NCI-H2107 treated with DMSO at 0.1 percent for 48 hours (cell line): ENCODE results near the gene EDAR.

ENCODE experiments used
- DNase-seq: peaks from one replicate; lab custom pipeline; 2025; ENCODE audit not compliant: unreplicated experiment; lab: John Stamatoyannopoulos, UW

The EDAR gene

DNA sequence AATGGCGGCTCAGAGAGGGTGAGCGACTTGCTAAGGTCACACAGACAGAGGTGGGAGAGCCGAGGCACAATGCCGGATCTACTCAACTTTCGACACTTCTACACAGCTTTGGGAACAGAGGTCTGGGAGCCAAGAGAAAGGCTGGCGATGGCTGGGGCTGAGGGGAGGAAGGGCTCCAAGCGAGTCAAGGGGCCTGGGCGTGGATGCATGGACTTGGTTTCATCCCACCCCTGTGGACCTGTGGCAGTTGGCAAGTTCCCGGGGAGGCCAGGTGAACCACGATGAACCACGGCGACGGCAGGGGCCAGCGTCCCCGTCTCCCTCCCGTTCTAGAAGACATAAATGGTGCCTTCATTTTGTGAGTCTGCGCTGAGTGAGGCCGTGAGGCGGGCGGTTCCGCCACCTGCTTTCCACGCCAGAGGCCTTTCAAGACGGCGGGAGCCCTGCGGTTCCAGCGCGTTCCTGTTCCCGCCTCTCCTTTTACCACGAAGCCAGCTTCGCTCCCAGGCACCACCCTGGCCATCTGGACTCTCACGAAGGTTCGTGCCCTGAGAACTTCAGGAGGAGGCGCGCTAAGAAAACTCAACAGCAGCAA is 46.7 kb downstream of the EDAR start:
- no peak for DNase-seq

- no peak for DNase-seq
Measured at GRCh38 chr2:108941767-108942166, 47.3 kb downstream of the EDAR start.

DNA sequence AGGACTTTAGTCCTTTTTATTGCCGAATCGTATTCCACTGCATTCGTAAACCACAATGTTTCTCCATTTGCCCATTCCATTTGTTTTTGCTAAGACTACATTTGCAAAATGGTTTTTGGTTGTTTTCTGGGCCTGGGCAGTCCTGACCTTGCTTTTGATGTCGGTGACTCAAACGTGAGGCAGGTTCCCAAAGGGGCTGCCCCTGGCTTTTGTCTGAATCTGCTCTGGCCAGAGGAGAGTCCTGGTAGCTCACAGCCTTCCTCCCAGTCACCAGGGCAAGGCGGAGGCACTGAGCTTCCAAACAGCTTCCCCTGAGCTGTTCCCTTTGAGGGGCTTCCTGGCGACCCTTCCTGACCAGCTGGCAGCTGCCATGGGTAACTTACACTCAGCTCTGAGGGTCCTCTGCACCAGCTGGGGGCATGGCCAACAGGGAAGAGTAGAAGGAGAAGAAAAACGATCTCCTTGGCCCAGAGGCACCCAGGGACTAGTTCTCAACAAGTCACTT is 47.8 kb downstream of the EDAR start:
- DNase-seq: no peak

- no peak for DNase-seq
Measured at GRCh38 chr2:108940156-108940555, 48.9 kb downstream of the EDAR start.

GRCh38 chr2:108938077-108938710 is 50.8 kb downstream of the EDAR start:
- DNase-seq: no peak

DNA sequence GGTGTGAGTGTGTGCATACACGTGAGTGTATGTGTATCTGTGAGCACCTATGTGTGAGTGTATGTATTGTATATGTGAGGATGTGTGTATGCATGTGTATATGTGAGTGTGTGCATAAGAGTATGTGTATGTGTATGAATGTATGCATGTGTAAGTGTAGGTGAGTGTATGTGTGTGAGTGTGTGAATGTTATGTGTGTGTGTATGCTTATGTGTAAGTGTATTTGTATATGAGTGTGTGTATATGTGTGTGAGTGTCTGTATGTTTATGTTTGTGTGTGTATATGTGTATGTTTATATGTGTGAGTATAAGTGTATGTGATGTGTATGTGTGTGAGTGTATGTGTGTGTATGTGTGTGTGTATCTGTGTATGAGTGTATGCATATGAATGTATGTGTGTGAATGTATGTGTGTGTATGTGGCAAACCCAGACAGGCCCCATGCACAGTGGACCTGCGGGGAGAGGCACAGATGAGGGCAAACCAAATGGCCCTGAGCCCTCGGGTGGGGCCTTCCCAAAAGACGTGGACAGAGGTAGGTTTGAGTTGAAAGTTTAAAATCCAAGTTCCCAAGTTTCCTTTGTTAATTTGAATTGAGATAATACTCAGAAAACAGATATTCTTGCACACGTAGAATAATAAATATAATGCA is 51.5 kb downstream of the EDAR start:
- DNase-seq: no peak

- no peak for DNase-seq
Measured at GRCh38 chr2:108936866-108937265, 52.2 kb downstream of the EDAR start.

- DNase-seq: no peak
Measured at GRCh38 chr2:108936076-108936864, 52.8 kb downstream of the EDAR start.

DNA sequence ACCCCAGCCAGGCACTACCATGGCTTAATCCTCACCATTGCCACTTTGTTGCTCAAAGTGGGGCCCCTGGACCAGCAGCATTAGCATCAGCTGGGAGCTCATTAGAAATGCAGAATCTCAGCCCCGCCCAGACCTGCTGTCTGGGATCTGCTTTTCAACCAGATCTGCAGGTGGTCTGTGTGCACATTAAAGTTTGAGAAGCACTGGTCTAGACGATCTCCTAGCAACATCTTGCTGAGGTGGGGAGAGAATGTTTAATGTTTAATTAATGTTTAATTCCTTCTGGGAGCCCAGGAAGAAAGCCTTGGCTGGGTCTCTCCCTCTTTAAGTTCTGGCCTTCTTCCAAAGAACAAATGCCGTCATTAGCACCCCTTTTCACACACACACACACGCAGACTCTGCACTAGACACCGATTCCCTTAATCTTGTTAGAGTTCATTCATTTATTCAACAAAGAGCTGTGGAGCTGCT is 53.7 kb downstream of the EDAR start:
- no peak for DNase-seq

DNA sequence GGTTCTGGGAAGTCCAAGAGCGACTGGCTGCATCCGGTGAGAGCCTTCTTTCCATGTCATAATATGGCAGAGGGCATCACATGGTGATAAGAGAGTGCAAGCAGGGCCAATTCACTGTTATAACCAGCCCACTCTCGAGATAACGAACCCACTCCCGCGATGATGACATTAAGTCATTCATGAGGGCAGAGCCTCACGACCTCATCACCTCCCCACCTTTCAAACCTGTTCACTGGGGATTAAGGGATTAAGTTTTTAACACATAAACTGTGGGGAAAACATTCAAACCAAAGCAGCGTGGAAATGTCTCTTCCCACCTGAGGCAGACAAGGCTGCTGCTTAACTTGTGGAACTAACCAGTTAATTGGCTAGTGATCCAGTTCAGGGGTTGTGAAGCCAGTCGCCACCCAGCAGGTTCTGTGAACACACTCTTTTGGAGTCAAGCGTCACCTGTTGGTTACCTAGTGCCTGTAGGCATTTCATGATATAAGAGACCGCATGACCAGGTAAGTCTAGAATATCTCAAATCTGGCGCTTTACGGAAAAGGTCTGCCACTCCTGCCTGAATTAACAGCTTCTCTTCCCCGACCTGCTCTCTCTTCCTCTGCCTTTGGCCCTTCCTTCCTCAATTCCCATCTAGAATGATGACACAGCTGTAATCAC is 54.3 kb downstream of the EDAR start:
- DNase-seq: no peak

GRCh38 chr2:108934151-108934550 is 54.9 kb downstream of the EDAR start:
- no peak for DNase-seq

- peak; percentile 4 for DNase-seq
Measured at GRCh38 chr2:108933691-108934117, 55.3 kb downstream of the EDAR start.

DNA sequence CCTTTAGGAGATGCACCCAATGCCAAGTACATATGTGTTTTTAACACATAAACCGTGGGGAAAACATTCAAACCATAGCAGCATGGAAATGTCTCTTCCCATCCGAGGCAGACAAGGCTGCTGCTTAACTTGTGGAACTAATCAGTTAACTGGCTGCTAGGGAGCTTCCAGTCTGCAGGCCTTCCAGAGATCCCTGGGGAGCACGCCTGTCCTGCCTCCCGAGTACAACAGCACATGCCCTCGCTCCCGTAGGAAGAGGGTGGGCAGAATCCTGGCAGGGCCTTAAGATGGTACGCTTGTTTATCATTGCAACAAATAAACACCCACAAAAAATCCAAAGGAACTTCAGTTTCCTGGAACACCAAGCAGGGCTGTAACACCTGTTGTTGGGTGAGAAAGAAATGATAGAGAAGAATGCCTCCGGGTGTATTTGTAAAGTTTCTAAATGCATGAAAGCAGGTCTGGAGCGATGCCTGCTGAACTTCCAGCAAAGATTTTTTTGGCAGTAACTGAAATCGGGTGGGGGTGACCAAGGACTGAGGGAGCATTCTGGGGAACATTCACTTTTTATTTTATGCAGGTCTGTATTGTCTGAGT is 56.2 kb downstream of the EDAR start:
- DNase-seq: no peak

DNA sequence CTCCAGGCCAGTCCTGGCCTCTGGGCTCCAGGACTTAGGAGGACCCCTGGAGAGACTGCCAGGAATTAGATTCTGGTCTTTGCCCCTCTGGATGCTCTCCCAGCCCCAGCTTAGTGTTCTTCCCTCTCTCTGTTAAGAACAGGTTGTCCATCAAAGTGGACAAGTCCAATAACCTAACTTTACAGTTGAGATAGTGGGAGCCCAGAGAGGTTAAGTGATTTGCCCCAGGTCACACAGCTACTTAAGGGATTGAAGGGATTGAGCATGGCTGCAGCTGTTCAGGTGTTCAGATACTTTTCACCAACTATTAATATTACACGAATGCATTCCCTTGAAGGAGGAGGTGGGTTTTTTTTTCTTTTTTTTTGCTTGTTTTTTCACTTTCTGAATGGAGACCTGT is 57.6 kb downstream of the EDAR start:
- DNase-seq: no peak

- no peak for DNase-seq
Measured at GRCh38 chr2:108929807-108930425, 59.1 kb downstream of the EDAR start.

DNA sequence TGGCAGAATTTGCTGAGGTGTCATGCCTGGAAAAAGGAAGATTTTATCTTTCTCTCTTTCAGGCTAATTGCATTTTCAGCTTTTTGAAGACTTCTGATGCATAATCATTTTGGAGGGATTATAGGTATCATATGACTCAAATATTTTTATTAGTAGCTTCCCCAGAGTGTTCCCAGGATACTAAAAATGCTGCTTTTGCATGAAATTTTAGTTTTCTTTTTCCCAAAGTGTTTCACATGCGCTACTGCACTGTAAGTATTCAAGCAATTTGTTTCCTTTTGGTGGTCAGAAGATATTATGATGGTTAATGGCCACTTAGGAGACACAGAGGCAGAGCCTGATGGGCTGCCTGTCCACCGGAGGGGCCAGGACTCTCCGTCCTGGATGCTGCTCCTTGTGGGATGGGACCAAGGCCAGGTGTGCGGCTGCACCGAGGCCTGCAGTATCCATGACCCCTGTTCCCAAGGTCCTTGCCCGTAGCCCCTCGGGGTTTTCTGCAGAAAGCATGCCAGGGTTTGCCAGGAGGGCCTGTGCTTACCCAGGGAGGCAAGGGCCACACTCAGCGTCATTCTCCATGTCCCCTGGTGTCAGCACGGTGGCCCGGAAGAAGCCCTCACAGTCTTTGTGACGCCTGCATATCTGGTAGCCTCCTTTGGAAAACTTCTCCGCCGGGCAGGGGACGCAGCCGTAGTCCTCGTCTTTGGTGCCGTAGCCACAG is 60.2 kb downstream of the EDAR start:
- DNase-seq: no peak

DNA sequence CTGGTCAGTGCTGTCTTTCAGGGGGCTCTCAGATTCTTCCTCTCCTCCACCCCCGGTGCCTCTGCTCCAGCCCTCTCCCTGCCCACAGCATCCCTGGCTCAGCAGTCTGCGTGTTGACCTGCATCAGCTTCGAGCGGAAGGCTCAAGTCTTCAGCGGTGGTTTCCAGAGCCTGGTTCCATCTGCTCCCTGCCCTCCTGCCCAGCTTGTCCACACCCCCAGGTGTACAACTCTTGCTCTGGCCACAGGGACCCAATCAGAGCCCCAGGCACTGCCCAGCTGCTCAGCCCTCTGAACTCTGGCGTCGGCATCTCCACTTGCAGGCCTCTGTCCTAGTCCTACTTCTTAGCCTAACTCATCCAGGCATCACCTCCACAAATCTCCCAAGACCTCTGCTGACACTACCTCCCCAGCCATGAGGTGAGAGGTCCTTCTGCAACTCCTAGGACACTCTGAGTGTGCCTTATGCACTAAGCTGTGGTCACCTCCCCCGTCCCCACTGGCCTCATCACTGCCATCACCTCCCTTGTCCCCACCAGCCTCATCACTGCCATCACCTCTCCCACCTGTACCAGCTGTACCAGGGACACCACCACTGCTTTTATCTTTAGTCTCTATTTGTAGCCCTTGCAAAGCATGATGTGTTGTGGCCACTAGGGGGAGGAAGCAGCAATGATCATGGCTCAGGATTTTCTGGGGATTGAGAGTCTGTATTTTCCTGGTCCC is 60.9 kb downstream of the EDAR start:
- DNase-seq: peak; percentile 12

GRCh38 chr2:108927405-108927804 is 61.6 kb downstream of the EDAR start:
- no peak for DNase-seq
